Pancreas (tissue), 10 donors: ENCODE data around the gene TMEM74B. TPM values are rescaled to one million over a fixed set of nuclear protein-coding genes. Genes with fewer than 3 reads are reported as not detected.

Source experiments
- ATAC-seq, 4 donors: fragments of 200-7000 bp; cut with Tn5 transposase; one replicate each; pipeline versions ENCODE4 v1.8.0 to v1.9.1; 2020; ENCODE audit warnings: mild to moderate bottlenecking in 4 of 4, moderate library complexity in 4 of 4
- DNase-seq, 6 donors: peaks; one replicate each; pipeline ENCODE4 v3.0.0-alpha.2; 2020
- FAIRE-seq: peaks from 2 replicates; lab custom pipeline; 2012; peaks lifted over from hg19 to GRCh38; lab: Jason Lieb, UNC
- H3K27ac ChIP-seq, 4 donors: fragments of 200-600 bp; sonication (generic); 1 replicate in 3 of 4; 2 replicates in 1 of 4; pipeline versions ENCODE4 v1.5.0 to v1.8.0; 2020
- H3K27me3 ChIP-seq, 4 donors: fragments of 200-600 bp; one replicate each; pipeline ENCODE4 v1.8.0; 2021
- H3K36me3 ChIP-seq, 3 donors: fragments of 200-600 bp; sonication (generic) in 1 of 3; one replicate each; pipeline versions ENCODE4 v1.5.0 to v1.8.0; 2020 to 2021
- H3K4me1 ChIP-seq, 3 donors: fragments of 200-600 bp; one replicate each; pipeline ENCODE4 v1.8.0; 2021
- H3K4me3 ChIP-seq, 4 donors: fragments of 200-600 bp; sonication (generic) in 2 of 4; one replicate each; pipeline versions ENCODE4 v1.5.0 to v1.8.0; 2020 to 2021
- H3K9me3 ChIP-seq, 4 donors: fragments of 200-600 bp; one replicate each; pipeline ENCODE4 v1.8.0; 2021
- CTCF ChIP-seq, 4 donors: fragments of 200-600 bp; sonication (generic) in 3 of 4; IDR thresholded peaks; one replicate each; pipeline versions ENCODE4 v1.5.0 to v1.8.0; 2021; ENCODE audit warnings: antibody characterized with exemption in 4 of 4
- WGBS, 2 donors: extraction: QIAGEN DNeasy Blood & Tissue Kit; methylation state at CpG; one replicate each; pipeline ENCODE4 v1.1.7; 2013; 5-methylcytosine and 5-hydroxymethylcytosine counted together
- intact Hi-C, 3 donors: fragments of 100-400 bp; cut with DNase I; formaldehyde crosslinking; loops; one replicate each; pipeline versions ENCODE4 v1.11.1 to v1.14.2; 2022
- polyA plus RNA-seq, 2 donors: library from polyadenylated mRNA; stranded (reverse); fragments of 200-250 nt; gene quantifications; one replicate each; pipeline ENCODE4 v1.2.3, GENCODE V29; 2013
- total RNA-seq, 6 donors: library from RNA; stranded (reverse); fragmentation: NEBNext Ultra II Directional in 4 of 6; extraction: Animal tissue kit (Norgen Biotek cat#: 25700) in 4 of 6; gene quantifications; one replicate each; pipeline versions ENCODE4 v1.2.1 to v1.2.4, GENCODE V29; 2021 to 2023
- donor health status: healthy with polysubstance abuse.
- donor health status: DM: no; HTN: no; CAD: no; lungs with moderate emphysema.
- donor health status: DM: no; HTN: no; CAD: no.
- donor health status: control.
- donor health status: control.
- donor health status: Bipolar disorder and iron deficiency.
- donor health status: DM: yes; HTN: yes; CAD: no.
- donor health status: DM: no; HTN: no; CAD: no.
- donor health status: DM: no; HTN: no; CAD: no.
- donor health status: DM: yes; HTN: yes; CAD: no.

TMEM74B gene
- total and polyA plus RNA-seq, 8 donors, result 0.22 to 15.3 (median 0.76) TPM

GRCh38 chr20:1209447-1210387, 24.9 kb upstream of the TMEM74B start:
- Histone ChIP-seq H3K4me3 (no peak overlapping the region), H3K9me3 (no peaks in the 10 kb centered on the region), H3K36me3 (no peaks in the 10 kb centered on the region), H3K27ac (no peak overlapping the region), H3K27me3 (peaks cover 0 to 5% (median 0%) of the 10 kb centered on the region in 4 donors), H3K4me1 (no peaks in the 10 kb centered on the region)
- no peak for ATAC-seq
- TF ChIP-seq CTCF (IDR thresholded peaks at IDR 0.05), result no peak
- intact Hi-C loops, result no loop called here
- no peak for DNase-seq
- FAIRE-seq, result no peak
- WGBS, 2 donors, result 34 to 41% methylated on average over 5 of the region's 5 CpGs

- no peak overlapping the region for H3K27ac ChIP-seq
- intact Hi-C loops, result no loop called here
- TF ChIP-seq CTCF (IDR thresholded peaks at IDR 0.05), result no peak
- H3K9me3 ChIP-seq, result no peaks in the 10 kb centered on the region
- FAIRE-seq (no peak), ATAC-seq (no peak), DNase-seq (no peak)
- no peaks in the 10 kb centered on the region for H3K36me3 ChIP-seq
- no peak overlapping the region for H3K4me3 ChIP-seq
- peaks cover 0 to 2% (median 0%) of the 10 kb centered on the region in 4 donors for H3K27me3 ChIP-seq
- WGBS, 2 donors, result 80 to 84% methylated on average over 3 of the region's 3 CpGs
- no peaks in the 10 kb centered on the region for H3K4me1 ChIP-seq
Observed at GRCh38 chr20:1207293-1207878, 22.6 kb upstream of the TMEM74B start.

GRCh38 chr20:1206366-1207148, 21.8 kb upstream of the TMEM74B start:
- Histone ChIP-seq H3K27ac (no peak overlapping the region), H3K4me1 (no peaks in the 10 kb centered on the region), H3K4me3 (no peak overlapping the region), H3K36me3 (no peaks in the 10 kb centered on the region), H3K9me3 (no peaks in the 10 kb centered on the region), H3K27me3 (no peaks in the 10 kb centered on the region)
- TF ChIP-seq CTCF (IDR thresholded peaks at IDR 0.05), result no peak
- 69 to 74% methylated on average over 19 of the region's 19 CpGs for WGBS, 2 donors
- intact Hi-C loops, result no loop called here
- FAIRE-seq, result no peak
- DNase-seq, result no peak
- no peak for ATAC-seq

- H3K36me3 ChIP-seq, result no peaks in the 10 kb centered on the region
- no peaks in the 10 kb centered on the region for H3K27me3 ChIP-seq
- TF ChIP-seq CTCF (IDR thresholded peaks at IDR 0.05), result no peak
- FAIRE-seq (no peak), DNase-seq (no peak), ATAC-seq (no peak)
- 84 to 88% methylated on average over 8 of the region's 8 CpGs for WGBS, 2 donors
- H3K4me1 ChIP-seq, result no peaks in the 10 kb centered on the region
- H3K4me3 ChIP-seq, result no peak overlapping the region
- H3K9me3 ChIP-seq, result no peaks in the 10 kb centered on the region
- no peak overlapping the region for H3K27ac ChIP-seq
- intact Hi-C loops, result no loop called here
Observed at GRCh38 chr20:1205802-1206201, 21.0 kb upstream of the TMEM74B start.
